NCI-H1417 treated with DMSO at 0.1 percent for 48 hours (cell line): ENCODE data around the gene C4BPB.
A peak's percentile ranks its signal among the peaks of the same experiment; 100 is the strongest.

Source experiments
- DNase-seq: peaks from one replicate; lab custom pipeline; 2025; lab: John Stamatoyannopoulos, UW

C4BPB gene

GRCh38 chr1:207059881-207060280 is 28.8 kb upstream of the C4BPB start:
- no peak for DNase-seq

DNA sequence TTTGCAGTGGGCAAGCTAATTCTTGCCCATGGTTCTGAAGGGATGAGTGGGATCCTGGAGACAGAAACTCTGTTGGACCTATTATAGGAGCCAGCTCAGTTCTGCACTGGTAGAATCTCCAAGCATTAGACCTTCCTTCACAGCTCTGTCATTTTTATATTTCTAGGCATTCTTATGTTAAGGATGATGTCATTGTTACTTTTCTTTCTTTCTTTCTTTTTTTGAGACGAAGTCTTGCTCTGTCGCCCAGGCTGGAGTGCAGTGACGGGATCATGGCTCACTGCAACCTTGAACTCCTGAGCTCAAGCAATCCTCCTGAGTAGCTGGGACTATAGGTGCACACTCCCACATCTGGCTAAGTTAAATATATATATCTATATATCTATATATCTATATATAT is 28.1 kb upstream of the C4BPB start:
- DNase-seq, result no peak

- no peak for DNase-seq
Measured at GRCh38 chr1:207062058-207062457, 26.6 kb upstream of the C4BPB start.

DNA sequence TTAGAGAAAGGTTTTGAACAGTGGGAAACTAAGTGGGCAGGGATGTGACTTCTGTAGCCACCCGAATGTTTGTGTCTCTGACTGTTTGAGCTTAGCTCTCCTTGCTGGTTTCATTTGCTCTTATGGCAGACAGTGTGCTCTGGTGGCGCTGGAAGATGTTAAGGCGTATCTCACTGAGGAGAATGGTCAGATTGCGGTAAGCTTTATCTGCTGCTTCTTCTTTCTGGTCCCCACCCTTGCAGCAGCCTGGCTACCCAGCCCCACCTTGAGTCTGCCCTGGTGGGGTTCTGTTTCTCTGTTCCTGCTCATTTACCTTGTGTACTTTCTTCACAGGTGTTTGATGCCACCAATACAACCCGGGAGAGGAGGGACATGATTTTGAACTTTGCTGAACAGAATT is 25.6 kb upstream of the C4BPB start:
- no peak for DNase-seq

DNA sequence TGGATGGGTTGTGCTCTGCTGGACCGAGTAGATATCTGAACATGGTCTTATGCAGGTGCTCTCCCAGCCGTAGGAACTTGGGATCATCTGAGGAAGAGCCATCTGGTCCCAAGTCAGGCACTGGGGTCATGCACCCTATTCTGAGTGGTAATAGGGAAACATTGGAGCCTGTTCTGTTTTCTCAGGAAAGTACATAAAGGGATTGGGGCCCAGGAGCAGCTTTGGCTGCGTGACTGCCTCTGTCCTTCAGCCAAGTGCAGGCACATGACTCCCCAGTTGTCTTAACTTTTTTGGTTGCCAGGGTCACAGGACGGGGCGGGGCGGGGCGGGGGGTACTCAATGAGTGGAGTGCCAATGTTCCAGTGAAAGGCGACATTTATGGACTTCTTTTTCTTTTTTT is 24.1 kb upstream of the C4BPB start:
- DNase-seq, result no peak

DNA sequence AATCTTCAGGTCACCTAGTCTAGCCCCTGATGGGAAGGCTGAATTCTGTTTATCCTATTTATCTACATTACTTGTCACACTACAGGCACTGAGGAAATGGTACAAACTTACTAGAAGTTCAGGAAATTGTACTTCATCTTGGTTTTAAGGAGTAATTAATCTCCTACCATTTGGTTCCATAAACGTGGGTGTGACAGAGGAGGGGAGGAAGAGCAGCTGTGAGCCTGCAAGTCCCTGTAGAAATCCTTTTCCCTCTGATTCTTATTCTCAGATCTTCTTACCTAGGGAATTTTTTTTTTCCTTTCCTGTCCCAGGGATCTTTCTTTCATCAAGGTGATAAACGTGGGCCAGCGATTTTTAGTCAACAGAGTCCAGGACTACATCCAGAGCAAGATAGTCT is 21.5 kb upstream of the C4BPB start:
- no peak for DNase-seq

DNA sequence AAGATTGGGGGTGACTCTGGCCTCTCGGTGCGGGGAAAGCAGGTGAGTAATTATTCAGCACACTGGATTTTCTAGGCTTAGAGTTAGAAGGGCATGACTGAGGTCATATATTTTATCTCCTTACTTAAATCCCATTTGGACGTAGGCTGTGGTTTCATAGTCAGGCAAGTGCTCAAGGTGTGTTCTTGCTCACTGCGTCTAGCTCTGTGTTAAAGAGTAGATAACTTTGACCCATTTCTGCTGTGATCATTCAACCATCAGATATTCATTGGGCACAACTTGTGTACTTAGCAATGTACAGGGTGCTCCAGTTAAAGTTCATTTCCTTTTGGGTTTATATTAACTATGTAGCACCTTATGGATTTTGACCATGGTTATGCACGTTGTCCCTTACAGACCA is 21.0 kb upstream of the C4BPB start:
- DNase-seq, result no peak

DNA sequence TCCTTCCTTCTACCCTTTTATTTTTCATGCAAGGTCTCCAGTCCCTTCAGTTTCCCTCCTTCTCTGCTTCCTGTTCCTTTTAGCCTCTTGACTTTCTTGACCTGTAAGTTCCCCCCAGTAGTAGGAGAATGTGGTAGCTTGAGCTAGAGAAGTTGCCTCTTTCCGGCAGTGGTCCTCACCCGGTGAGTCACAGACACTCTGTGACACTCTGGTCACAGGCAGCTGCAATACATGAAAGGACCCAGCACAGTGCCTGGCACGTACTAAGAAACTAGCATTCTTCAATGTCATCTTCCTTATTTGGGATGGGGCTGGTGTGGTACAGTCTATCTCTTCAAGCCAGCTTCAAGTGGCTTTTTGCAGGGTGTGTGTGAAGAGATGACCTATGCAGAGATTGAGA is 19.6 kb upstream of the C4BPB start:
- DNase-seq, result no peak

- DNase-seq, result no peak
Measured at GRCh38 chr1:207069858-207070506, 18.7 kb upstream of the C4BPB start.

GRCh38 chr1:207070811-207071210 is 17.8 kb upstream of the C4BPB start:
- no peak for DNase-seq

GRCh38 chr1:207071426-207071825 is 17.2 kb upstream of the C4BPB start:
- DNase-seq, result no peak

GRCh38 chr1:207072233-207072632 is 16.4 kb upstream of the C4BPB start:
- DNase-seq, result no peak

- DNase-seq, result no peak
Measured at GRCh38 chr1:207073906-207074820, 14.5 kb upstream of the C4BPB start.

GRCh38 chr1:207076181-207076955 is 12.3 kb upstream of the C4BPB start:
- no peak for DNase-seq

DNA sequence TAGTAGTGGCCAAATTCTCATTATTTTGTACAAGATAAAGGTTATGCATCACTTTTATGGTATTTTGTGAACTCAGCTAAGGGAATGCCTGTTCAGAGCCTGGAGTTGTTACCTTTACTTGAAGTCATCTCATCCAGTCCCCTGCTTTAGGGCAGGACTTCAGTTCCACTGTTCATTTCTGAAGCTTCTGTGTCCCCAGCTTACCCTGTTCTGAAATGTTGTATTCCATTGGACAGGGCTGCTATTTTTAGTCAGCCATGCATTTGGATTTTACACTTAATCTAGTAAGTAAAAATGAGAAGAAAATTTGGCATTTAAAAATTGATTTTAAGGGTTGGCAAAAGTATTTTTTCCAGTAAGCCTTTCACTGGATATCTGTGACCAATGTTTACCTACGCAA is 11.6 kb upstream of the C4BPB start:
- DNase-seq, result no peak

DNA sequence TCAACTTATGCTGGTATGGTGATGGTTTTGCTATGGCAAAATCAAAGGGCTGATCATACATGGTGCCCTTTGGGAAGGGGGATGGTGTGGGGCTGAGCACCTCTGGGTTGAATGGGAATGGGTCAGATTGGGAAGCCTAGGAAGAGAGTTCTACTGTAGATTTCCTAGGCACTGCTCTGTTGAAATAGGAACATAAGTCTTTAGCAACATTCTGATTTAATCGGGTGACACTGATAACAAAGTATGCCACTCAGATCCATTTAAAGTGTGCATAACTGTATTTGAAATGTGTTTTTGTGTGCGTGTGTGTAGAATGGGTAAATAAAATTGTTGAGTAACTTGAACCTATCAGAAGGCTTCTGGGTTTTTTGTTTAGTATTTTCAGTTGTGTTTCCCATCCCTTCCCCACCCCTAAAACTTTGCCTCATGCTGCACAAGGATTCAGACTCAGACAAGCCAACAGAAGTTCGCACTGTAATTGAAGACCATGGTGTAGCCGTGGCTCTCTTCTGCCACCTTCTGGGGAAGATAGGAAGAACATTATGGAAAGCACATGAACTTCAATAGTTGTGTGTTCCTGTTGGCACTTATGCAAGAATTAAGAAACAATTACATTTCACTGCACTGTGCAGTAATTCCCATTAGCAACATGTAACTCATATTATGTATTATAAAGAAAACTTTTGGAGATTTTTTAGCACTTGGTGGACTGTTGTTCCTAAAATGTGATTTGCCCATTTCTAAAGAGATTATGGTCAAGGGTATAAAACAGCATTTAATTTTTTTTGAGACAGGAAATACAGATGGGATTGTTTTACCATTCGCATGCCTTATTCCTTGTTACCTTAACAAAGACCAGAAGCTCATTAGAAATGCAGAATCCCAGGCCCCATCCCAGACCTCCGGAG is 10.9 kb upstream of the C4BPB start:
- peak; percentile 25 for DNase-seq

GRCh38 chr1:207078578-207079132 is 10.0 kb upstream of the C4BPB start:
- DNase-seq, result no peak

GRCh38 chr1:207079706-207080241 is 8.9 kb upstream of the C4BPB start:
- no peak for DNase-seq

- no peak for DNase-seq
Measured at GRCh38 chr1:207081088-207081487, 7.6 kb upstream of the C4BPB start.

DNA sequence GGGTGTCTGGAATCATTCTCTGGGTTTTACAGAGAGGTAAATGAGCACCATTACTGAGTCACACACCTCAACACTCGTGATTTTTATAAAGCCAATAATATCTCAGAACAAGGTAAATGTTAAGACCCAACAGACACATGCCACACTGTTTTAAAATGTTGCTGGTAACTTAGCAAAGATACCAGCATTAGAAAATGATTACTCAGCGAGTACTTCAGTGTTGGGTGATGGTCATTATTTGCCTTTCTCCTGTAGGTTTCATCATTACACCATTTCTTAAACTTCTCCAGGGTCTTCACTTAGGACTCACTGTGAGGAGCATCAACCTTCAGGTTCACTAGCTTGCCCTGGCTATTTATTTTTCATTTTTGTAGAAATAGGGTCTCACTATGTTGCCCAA is 6.9 kb upstream of the C4BPB start:
- DNase-seq, result no peak

DNA sequence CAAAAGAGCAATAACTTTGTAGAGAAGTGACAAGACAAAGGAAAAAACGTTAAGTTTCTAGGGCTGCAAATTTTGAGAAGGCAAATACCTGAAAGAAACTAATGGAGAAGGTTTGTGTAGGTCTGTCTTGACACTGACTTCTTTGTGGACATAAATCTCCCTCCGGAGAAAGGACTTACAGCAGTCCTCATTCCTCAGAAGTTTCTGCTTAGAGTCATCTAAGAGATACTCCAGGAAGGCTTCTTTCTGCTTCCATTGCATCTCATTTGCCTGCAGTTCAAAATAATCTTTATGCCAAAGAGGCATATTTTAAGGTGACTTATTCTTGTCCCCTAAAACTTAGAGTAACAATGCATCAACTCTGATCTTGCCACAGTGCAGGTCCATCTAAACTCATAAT is 4.4 kb upstream of the C4BPB start:
- no peak for DNase-seq
